Stimulated activated CD8-positive, alpha-beta memory T cell treated with anti-CD3 and anti-CD28 coated beads, Interleukin-4, amount 100 ng/mL, for 1 hour (primary cell): Measurements from ENCODE around the gene INTS11.

ENCODE experiments used
- DNase-seq, 2 donors: peaks; one replicate each; pipeline ENCODE4 v3.0.0-alpha.2; 2020; ENCODE audit warnings: low read depth in 2 of 2, low spot score in 1 of 2

The INTS11 gene

DNA sequence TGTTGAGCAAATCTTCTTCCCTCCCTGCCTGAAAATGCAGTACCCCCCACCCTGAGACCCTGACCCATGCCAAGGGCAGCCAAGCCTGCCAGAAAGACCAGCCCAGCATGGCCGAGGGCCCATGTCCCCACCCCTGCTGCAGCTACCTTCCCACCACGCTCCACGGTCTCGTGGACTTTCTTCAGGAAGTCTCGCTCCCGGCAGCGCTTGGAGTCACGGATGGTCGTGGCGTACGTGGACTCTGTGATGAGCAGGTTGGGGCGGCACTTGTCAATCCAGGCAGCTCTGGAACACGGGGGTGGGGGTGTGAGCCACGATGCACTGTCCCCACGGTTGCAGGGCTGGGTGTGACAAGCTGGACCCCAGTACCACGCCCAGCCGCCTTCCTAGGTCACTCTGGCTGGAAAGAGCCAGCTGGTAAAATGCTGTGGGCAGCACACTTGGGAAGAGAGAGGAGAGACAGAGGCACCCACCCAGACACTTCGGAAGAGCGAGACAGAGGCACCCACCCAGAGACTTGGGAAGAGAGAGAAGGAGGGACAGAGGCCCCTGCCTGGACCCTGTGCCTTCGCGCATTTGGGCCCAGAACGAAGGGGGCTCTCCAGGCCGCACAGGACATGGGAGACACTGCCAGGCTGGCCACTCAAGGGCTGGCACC lies 9.7 kb downstream of the INTS11 start:
- no peak for DNase-seq

DNA sequence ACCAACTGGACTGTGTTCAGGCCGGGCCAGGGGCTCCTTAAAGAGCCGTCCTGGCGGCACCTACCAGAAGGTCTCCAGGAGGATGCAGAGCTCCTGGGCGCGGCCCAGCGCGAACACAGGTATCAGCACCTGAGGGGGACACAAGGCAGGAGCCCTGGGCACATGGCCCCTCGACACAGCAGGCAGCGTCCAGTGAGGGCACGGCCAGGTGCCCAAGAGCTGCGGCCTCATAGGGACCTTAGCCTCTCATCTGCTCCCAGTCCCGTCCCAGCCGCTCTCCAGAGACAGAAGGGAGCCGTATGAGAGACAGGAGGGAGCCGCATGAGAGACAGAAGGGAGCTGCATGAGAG lies 10.2 kb downstream of the INTS11 start:
- DNase-seq, result no peak

DNA sequence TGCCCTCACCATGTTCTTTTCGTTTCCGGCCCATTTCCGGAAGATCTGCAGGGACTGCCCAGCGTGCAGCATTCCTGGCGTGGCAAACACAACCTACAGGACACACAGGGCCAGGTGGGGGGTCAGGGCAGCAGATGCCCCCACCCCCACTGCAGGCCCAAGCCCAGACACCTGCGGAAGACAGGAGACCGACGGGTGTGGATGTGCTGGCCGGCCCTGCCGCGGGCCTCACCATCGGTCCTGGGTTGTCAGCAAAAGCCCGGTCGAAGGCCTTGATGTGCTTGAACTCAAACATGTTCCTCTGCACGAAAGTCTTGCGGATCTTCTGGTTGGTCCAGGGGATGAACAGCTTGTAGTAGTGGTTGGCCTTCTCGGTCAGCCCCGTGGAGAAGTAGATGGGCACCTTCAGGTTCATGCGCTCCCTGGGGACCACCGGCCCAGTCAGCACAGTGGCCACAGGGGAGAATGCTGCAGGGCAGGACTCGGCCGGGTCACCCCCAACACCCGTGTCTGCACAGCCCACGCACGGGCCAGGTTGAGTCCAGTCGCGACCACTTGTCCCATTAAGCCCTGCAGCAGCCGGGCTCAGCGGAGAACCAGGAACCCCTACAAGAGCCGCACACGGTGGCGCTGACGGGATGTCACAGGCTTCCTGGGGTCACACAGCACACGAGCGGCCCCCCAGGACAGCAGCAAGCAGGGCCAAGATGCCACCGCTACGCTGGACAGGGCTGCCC lies 10.8 kb downstream of the INTS11 start:
- no peak for DNase-seq

DNA sequence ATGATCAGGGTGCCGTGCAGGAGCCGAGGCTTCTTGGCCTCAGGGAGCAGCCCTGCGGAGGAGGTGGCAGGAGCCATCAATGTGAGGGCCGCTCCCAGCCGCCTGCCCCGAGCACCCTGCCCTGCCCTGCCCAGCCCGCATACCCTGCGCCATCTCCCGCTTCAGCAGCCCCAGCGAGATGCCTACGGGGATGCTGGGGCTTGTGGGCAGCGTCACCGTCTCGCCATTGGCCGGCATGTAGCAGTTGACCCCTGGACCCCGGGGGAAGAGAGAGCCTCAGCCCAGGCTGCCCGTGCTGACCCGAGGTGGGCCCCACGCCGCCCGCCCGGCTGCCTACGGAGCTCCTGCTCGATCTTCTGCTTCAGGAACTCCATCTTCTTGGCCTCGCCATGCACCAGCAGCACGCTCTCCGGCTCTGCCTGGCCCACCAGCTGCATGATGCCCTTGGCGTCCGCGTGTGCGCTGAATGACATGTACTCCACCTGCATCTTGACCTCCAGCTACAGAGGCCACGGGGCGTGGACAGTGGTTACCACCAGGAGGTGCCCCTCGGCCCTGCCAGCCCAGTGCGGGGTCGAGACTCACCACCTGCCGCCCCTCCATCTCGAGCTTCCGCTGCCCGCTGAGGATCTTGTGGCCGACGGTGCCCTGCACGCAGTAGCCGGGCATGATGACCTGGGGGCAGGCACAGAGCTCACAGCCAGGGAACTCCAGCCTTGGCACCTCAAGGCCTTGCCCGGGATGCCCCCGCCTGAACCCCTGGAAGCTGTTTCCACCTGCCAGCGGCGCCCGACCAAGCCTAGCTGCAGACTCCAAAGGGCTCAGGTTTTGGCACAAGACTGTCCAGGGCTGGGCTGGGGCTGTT lies 11.8 kb downstream of the INTS11 start:
- no peak for DNase-seq

DNA sequence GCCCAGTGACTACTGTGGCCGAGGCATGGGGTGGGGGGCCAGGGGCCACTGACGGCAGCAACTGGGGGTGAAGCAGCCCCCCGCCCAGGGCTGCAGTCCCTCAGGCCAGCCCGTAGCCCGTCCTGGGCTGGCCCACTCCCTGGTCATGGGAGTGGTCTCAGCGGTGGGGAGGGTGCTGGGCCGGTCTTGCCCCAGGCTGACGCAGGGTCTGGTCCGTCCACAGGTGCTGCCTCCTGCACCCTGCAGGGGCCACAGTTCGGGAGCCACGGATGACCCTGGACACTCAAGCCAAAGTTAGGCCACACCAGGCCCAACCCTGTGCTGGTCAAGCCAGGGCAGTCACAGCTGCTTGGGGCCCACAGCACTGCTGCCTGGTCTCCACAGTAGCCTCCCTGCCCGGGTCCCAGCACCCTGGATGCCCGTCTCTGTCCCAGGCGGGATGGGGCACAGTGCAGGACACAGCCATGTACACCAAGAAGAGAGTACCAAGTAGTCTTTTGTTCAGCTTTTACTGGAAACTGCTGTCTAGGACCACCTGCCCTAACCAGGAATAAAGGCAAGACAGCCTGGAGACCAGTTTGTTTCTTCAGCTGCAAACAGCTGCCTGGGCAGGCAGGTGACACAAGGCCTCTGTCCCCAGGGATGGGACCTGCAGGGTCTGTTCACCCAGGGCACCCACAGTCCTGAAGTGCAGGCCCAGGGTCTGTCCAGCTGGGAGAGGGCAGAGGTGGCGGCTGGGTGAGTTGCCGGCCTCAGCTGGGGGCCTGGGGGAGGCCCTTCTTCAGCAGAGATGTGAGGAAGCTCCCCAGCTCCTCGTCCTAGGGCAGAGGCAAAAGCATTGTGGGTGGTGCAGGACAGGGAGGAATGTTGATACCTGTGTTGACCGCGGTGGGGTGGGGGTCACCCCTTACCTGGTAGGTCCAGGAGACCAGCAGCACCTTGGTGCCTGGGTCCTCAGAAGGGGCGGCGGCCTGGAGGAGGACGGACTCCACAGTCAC lies 13.1 kb downstream of the INTS11 start:
- DNase-seq, result no peak

DNA sequence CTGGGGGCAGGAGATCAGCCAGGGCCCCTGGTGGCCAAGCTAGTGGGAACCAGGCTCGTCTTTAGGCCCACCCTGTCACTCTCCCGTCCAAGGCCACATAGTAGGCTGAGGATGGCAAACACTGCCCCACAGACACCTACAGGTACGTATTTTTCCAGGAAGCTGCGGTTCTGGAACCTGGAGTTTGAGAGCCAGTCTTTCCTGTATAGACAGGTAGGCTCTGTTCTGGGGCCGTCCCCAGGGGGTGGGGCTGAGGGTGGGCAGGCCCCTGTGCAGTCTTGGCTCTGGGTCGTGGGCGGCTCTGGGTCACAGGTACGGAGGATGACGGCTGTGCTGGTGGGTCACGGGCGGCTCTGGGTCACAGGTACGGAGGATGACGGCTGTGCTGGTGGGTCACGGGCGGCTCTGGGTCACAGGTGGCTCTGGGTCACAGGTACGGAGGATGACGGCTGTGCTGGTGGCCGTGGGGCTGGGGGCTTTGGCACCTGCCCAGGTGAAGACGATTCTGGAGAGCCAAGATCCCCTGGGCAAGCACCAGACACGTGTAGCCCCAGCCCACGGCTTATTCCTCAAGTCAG lies 13.9 kb downstream of the INTS11 start:
- DNase-seq, result no peak

DNA sequence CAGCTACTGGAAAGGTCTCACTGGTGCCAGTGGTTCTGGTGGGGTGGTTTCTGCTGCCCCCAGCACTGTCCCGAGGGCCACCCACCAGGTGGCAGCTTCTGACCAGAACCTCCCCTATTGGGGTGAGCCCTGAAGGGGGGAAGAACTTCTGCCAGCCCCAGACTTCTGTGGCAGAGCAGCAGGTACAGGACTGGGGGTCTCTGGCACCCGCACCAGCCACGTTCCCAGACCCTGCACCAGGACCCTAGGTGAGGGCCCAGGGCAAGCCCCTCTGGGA lies 14.4 kb downstream of the INTS11 start:
- DNase-seq, result no peak

DNA sequence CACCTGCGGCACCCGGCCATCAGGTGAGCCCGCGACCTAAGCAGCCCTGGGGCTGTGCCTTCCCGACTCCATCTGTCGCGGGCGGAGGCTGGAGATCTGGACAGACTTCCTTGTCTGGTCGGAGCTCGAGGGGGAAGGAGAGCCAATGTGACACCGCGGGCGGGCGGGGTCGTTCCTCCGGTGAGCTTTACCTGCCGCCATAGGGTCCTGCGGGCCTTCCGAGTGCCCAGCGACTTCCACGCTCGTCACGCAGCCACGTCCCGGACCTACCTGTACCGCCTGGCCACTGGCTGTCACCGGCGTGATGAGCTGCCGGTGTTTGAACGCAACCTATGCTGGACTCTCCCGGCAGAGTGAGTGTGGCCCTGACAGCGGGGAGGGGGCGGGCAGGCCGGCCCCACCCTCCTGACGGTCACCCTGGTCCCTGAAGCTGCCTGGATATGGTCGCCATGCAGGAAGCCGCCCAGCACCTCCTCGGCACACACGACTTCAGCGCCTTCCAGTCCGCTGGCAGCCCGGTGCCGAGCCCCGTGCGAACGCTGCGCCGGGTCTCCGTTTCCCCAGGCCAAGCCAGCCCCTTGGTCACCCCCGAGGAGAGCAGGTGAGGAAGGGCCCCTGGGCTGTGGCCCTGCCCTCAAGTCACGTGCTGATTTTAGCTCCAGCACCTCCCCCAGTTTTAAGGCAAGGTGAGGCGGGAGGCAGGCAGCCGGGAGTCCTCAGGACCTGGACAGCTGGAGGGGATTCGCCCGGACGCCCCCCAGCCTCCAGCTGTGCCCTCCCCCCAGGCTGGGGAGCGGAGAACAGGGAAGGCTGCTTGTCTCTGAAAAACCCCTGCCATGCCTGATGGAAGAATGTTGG lies 15.0 kb downstream of the INTS11 start:
- no peak for DNase-seq

DNA sequence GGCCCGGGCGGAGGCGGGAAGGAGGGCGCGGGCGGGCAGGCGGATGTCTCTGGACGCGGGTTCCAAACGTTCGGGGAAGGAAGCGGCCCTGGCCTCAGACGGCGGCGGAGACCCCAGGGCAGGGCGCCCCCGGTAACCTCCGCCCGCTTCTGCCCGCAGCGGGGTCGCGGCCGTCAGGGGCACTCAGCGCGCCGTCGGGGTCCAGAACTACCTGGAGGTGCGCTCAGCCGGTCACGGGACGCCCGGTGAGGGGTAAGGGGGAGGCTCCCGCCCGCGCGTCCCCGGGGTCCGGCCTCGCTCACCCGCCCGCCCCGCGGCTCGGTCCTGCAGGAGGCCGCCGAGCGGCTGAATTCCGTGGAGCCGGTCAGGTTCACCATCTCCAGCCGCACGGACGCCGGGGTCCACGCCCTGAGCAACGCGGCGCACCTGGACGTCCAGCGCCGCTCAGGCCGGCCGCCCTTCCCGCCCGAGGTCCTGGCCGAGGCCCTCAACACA lies 15.7 kb downstream of the INTS11 start:
- DNase-seq, result no peak

DNA sequence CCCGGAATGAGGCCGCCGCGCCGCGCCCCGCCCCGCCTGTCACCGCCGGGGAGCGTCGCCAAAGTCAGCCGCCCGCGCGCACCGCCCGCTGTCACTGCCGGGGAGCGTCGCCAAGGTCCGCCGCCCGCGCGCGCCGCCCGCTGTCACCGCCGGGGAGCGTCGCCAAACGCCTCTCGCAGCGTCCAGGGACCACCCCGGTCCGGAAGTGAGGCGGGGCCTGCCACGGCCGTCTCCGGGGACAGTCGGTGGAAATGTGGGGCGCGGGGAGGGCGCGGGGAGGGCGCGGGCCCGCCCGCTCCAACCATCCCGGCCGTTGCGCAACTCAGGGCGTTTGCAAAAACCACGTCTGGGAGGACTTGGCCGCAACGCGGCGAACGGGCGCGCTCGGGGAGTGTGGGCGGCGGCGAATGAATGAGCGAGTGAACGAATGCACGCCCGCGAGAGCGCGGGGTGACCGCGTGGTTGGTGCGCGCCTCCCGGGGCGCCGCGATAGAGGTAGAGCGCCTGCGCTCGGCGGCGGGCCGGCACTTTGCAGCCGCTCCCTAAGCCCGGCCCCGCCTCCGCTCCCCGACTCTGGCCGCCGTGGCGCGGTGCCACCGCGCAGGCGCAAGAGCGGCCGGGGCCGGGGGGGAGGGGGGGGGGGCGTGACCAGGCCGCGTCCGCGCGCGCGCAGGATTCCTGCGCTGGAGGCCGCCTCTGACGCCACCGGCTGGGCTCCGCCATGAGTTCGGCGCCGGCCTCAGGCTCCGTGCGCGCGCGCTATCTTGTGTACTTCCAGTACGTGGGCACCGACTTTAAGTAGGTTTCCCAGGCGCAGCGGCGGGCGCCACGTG lies 16.3 kb downstream of the INTS11 start, which contains the start of the genes ACAP3 and PUSL1:
Gene ACAP3 (minus strand): TSS at position 8 of the 833 bp plus-strand sequence. CDS start 115 bp downstream, outside the sequence.
Gene PUSL1 (plus strand): TSS at position 675 of the 833 bp plus-strand sequence. CDS start 47 bp downstream, at position 722.
- DNase-seq, result peak; percentile 59 to 74

DNA sequence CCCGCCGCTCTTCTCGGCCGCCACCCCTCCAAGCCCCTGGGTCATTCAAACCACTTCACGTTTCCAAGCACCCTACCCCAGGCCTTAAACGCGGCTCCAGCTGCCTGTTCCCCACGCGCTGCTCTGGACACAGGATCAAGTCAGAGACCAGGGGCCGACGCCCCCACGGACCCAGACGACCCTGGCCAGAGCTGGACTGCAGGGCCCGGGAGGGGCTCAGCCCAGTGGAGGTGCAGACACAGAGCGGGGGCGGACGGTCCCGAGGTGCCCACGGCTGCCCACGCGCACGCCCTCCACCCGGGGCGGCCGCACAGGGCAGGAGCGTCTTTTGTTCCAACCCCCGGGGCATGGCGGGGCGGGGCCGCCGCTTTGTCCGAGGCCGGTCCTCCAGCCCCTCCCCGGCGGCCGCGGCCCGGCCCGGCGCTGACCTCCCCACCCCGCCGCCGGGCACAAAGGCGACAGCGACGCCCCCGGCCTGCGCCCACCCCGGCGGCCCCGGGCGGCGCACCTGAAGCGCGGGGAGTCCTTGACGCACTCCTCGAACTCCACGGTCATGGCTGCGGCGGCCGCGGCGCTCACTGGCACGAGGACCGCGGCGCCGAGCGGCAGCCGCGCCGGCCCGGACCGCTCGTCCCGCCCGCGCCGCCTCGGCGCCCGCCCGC lies 17.1 kb downstream of the INTS11 start:
- DNase-seq, result no peak

DNA sequence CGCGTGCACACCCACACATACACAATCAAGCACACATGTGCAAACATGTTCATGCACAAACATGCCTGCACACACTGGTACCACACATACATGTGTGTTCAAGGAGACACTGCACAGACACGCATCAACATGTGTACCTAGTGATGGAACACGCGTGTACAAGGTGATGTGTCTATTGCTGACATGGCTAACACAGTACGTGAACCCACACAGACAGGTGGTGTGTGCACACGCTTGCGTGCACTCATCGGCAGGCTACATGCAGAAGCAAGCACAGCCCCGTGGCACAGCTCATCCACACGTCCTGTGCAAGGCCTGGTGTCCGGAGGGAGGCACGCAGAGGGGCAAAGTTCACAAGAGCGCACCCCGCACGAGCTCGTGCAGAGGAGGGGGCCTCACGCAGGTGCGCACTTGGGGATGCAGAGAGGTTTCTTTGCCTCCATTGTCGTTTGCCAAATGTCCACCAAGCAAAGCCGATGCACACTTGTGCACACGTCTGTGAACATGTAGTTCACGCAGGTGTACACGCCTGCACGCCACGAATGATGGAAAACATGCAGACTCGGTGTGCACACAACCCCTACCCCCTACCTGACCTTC lies 17.7 kb downstream of the INTS11 start:
- DNase-seq, result no peak

DNA sequence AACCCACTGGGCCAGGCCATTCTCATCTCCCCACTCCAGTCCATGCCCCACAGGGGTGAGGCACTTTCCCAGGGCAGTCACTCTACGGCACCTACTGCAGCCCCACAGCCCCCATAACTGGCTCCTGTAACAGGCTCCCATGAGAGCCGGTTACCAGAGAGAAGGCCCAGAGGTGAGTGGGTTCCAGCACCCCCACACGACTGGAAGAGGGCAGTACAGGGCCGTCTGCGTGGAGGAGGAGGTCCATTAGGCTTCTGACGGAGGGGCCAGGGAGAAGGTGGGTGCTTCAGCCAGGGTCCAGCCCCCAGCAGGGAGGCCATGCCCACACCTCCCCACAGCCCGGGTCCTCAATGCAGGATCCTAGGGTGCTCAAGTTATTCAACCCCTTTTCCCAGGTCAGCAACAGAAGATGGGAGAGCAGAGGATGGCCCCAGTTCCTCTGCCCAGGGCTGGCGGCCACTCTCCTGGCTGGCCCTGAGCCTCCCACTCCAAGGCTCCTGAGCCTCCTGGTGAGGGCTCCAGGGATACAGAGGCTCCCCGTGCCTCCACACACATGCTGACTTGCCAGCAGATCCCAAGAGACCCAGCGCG lies 18.3 kb downstream of the INTS11 start:
- no peak for DNase-seq

DNA sequence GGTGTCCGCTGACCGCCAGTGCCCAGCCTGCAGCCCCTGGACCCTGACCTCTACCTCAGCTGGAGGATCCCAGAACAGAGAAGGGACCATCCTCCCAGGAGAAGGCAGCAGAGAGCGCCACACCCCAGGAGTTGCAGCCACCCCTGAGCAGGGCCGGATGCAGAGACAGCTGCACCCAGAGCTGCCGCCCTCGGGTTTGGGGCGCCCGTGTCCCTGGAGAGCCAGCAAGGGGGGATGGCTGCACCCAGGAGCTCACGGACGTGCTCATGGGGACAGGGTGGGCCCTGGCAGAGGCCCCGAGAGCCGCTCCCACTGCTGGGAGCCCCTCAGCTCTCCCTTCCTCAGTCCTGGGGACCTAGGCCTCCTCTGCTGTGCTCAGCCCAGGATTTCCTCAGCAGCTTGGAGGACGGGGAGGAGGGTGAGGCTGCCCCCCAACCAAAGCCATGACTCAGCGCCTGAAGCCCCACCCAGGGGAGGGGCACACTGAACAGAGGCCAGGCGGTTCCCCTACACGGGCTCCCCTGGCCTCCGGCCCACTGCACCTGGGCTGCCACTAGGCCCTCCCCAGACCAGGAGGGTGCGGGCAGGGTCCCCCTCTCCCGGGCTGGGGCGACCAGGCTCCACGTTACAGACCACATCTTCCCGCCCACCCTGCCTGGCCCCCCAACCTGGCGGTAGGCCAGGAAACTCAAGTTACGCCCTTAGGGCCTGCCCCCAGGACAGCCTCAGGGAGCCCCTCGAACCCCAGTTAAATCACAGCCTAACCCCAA lies 19.0 kb downstream of the INTS11 start:
- peak; percentile 46 to 63 for DNase-seq

DNA sequence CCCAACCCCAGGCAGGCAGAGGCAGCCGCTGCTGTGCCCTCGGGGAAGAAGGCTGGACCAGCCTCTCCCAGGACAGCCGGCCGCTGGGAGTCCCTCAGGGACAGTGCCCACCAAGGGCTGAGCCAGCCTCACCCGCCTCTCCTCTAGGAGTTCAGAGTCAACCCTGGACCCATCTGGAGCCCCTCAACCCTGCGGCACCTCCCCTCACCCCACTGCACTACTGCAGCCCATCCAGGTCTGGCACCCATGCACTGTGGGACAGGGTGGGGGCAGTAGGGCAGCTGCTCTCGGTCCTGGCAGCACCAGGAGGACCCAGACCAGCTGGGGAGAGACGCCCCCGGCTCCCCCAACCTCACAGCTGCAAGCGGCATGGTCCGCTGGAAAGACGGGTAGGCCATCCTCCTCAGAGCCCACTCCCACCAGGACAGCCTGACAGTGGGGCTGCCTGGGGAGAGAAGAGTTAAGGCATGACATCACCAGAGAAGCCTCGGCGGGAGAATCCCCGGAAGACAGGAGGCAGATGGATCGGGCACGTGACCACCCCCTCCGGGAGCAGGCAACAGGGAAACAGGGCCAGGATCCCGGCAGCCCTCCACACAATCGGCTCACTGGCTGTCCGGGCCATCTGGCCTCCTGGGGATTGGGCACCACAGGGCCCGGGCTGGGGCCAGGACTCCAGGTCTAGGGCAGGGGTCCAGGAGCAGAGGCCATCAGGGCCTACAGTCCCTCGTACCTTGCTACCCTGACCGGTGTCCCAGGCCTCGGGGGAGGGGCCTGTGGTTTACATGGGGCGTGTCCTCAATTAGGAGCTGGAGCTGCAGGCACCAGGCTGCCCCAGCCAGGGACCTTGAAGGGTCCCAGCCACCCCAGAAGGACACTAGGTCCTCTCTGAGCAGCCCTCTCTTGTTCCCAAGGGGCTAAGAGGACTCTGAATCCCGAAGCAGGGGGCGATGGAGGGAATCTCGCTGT lies 19.8 kb downstream of the INTS11 start:
- no peak for DNase-seq
